Pons (tissue), 1 donor: ENCODE data around the gene KRTAP21-3.
"Not testable (repeated sequence)": the region's sequence is repeated elsewhere in the genome, so short reads cannot be mapped to it uniquely, and the experiment has no call there.

Experiments
- DNase-seq: peaks from one replicate; pipeline ENCODE4 v3.0.0-alpha.2; 2016; ENCODE audit warnings: low spot score

Gene KRTAP21-3

GRCh38 chr21:30718239-30718909 is at the start of gene KRTAP21-3:
TSS of gene KRTAP21-3 (minus strand) at chr21:30718777. CDS start at chr21:30718759, 18 bp downstream.
- no peak for DNase-seq

GRCh38 chr21:30760776-30761175 is 42.2 kb upstream of the KRTAP21-3 start:
- DNase-seq, result no peak

- DNase-seq, result no peak
Observed at GRCh38 chr21:30758306-30758705, 39.7 kb upstream of the KRTAP21-3 start.

- DNase-seq, result not testable (repeated sequence)
Observed at GRCh38 chr21:30755328-30755727, 36.8 kb upstream of the KRTAP21-3 start, which contains the start of gene KRTAP21-1. TSS of gene KRTAP21-1 (minus strand) at chr21:30755428. CDS start at chr21:30755378, 50 bp downstream.

GRCh38 chr21:30747159-30747558 is 28.6 kb upstream of the KRTAP21-3 start, which contains the start of gene KRTAP21-2:
TSS of gene KRTAP21-2 (minus strand) at chr21:30747259. CDS start at chr21:30747202, 57 bp downstream.
- DNase-seq, result no peak

- no peak for DNase-seq
Observed at GRCh38 chr21:30740462-30740861, 21.9 kb upstream of the KRTAP21-3 start.

- no peak for DNase-seq
Observed at GRCh38 chr21:30733026-30733425, 14.4 kb upstream of the KRTAP21-3 start.

- no peak for DNase-seq
Observed at GRCh38 chr21:30726726-30727125, 8.1 kb upstream of the KRTAP21-3 start.

GRCh38 chr21:30719401-30719800 is 824 bp upstream of the KRTAP21-3 start:
- no peak for DNase-seq

GRCh38 chr21:30717105-30717504 is 1.5 kb downstream of the KRTAP21-3 start:
- no peak for DNase-seq

- no peak for DNase-seq
Observed at GRCh38 chr21:30714946-30715345, 3.6 kb downstream of the KRTAP21-3 start.

GRCh38 chr21:30714456-30714855 is 4.1 kb downstream of the KRTAP21-3 start:
- DNase-seq, result no peak

GRCh38 chr21:30713766-30714165 is 4.8 kb downstream of the KRTAP21-3 start:
- DNase-seq, result no peak

GRCh38 chr21:30710499-30710898 is 8.1 kb downstream of the KRTAP21-3 start:
- DNase-seq, result no peak

- no peak for DNase-seq
Observed at GRCh38 chr21:30707409-30707808, 11.2 kb downstream of the KRTAP21-3 start.

GRCh38 chr21:30695956-30696355 is 22.6 kb downstream of the KRTAP21-3 start:
- no peak for DNase-seq

GRCh38 chr21:30689822-30690221 is 28.8 kb downstream of the KRTAP21-3 start:
- no peak for DNase-seq

GRCh38 chr21:30684506-30684905 is 34.1 kb downstream of the KRTAP21-3 start:
- no peak for DNase-seq

- DNase-seq, result no peak
Observed at GRCh38 chr21:30680586-30680985, 38.0 kb downstream of the KRTAP21-3 start.

- no peak for DNase-seq
Observed at GRCh38 chr21:30676737-30677136, 41.8 kb downstream of the KRTAP21-3 start.

- no peak for DNase-seq
Observed at GRCh38 chr21:30674312-30674711, 44.3 kb downstream of the KRTAP21-3 start.

GRCh38 chr21:30672985-30673650 is 45.5 kb downstream of the KRTAP21-3 start:
- DNase-seq, result no peak

GRCh38 chr21:30668776-30669175 is 49.8 kb downstream of the KRTAP21-3 start:
- no peak for DNase-seq
